ENCODE results near the gene AMN1.

The AMN1 gene

GRCh38 chr12:31627456-31628054 lies 101.3 kb downstream of the AMN1 start:
- DNase-seq, result no peak

GRCh38 chr12:31626270-31626995 lies 102.4 kb downstream of the AMN1 start:
- no peak for DNase-seq

DNA sequence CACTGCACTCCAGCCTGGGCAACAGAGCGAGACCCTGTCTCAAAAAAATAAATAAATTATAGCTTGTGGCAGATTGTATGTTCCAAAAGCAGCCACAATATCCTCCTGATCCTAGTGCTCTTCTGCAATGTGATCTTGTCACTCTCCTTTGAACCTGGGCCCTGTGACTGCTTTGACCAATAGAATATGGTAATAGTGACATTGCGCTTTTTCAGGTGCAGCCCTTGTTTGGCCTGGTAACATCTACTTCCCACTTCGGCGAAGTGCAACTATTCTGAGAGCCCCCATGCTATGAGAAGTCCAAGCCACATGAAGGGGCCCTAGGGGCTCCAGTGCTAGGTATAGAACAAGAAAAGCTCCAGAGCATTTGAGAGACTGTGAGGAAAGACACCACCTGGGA lies 106.8 kb downstream of the AMN1 start:
- no peak for DNase-seq

Measured in stimulated activated CD4-positive, alpha-beta T cell treated with anti-CD3 and anti-CD28 coated beads, Interleukin-4, amount 100 ng/mL, for 4 hours (primary cell).